Measurements from ENCODE around the gene NPAS2. TPM values are rescaled to one million over a fixed set of nuclear protein-coding genes. Genes with fewer than 3 reads are reported as not detected.

NPAS2 gene
- polyA plus RNA-seq, 1 donor (not counting 4 experiments of a cell fraction or from before 2014, with no cell fraction given) = 17.7 TPM

DNA sequence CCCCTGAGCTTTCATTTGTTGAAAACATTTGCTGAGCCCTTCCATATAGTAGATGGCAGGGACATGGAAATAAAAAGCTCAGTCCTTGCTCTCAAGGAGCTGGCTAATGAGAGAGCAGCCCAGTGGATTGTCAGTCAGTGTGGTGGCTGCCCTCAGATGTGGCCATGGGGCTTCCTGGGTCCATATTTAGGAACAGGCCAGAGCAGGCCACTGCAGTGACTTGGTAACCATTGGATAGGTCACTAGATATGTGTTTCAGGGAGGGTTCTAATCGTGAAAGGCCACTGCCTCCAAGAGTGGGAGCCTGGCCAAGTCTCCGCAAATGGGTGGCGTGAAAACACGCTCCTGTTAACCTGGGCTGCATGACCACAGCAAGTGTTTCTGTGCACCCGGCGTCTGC, 37.4 kb downstream of the NPAS2 start:
- TF ChIP-seq, protein P1, sequence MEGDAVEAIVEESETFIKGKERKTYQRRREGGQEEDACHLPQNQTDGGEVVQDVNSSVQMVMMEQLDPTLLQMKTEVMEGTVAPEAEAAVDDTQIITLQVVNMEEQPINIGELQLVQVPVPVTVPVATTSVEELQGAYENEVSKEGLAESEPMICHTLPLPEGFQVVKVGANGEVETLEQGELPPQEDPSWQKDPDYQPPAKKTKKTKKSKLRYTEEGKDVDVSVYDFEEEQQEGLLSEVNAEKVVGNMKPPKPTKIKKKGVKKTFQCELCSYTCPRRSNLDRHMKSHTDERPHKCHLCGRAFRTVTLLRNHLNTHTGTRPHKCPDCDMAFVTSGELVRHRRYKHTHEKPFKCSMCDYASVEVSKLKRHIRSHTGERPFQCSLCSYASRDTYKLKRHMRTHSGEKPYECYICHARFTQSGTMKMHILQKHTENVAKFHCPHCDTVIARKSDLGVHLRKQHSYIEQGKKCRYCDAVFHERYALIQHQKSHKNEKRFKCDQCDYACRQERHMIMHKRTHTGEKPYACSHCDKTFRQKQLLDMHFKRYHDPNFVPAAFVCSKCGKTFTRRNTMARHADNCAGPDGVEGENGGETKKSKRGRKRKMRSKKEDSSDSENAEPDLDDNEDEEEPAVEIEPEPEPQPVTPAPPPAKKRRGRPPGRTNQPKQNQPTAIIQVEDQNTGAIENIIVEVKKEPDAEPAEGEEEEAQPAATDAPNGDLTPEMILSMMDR (optimal IDR thresholded peaks at IDR 0.05 in 1 of 3, IDR thresholded peaks at IDR 0.05 in 1 of 3, conservative IDR thresholded peaks at IDR 0.05 in 1 of 3; ENCODE audit: extremely low read depth in 1 of 3, insufficient read depth in 2 of 3, low read length in 3 of 3) = no peak
- no peak for TF ChIP-seq EZH2 (IDR thresholded peaks at IDR 0.05; ENCODE audit: low read length)
- peaks cover 4% of the 10 kb centered on the region for H3K4me1 ChIP-seq (ENCODE audit: control insufficient read depth, extremely low read depth, insufficient read depth, low read length)
- DNase-seq (ENCODE audit: low read depth, low spot score) (no peak), FAIRE-seq (no peak)
- H3K9me3 ChIP-seq (ENCODE audit: control insufficient read depth, low read depth, low read length) = no peaks in the 10 kb centered on the region
- dilution Hi-C loops (cut with MboI; ENCODE audit: extremely low pct_ligation_motif_present, low sequenced_read_pairs) = no loop called here
- no peaks in the 10 kb centered on the region for H4K20me1 ChIP-seq (ENCODE audit: control insufficient read depth, extremely low read depth, insufficient read depth, low read length)
- H3K9ac ChIP-seq (ENCODE audit: control insufficient read depth, extremely low read depth, insufficient read depth, low read length) = no peak overlapping the region
- no peak overlapping the region for H3K4me3 ChIP-seq (ENCODE audit: control insufficient read depth in 2 of 3, extremely low read depth in 1 of 3, insufficient read depth in 2 of 3, low read depth in 1 of 3, low read length in 3 of 3)
- H3K27ac ChIP-seq (ENCODE audit: control insufficient read depth, insufficient read depth, low read length) = no peak overlapping the region
- peaks cover 0 to 2% of the 10 kb centered on the region in 2 experiments for H3K36me3 ChIP-seq (ENCODE audit: control insufficient read depth in 2 of 2, extremely low read depth in 1 of 2, insufficient read depth in 2 of 2, low read length in 2 of 2)
- H2AFZ ChIP-seq (ENCODE audit: control insufficient read depth, low read length) = no peak overlapping the region
- no peak overlapping the region for H3K4me2 ChIP-seq (ENCODE audit: control insufficient read depth, extremely low read depth, insufficient read depth, low read depth, low read length)
- H3K27me3 ChIP-seq (ENCODE audit: control insufficient read depth, extremely low read depth, insufficient read depth, low read length) = no peaks in the 10 kb centered on the region
- peaks cover 37% of the 10 kb centered on the region for H3K79me2 ChIP-seq (ENCODE audit: control insufficient read depth, insufficient read depth, low read length)
- no peaks in the 10 kb centered on the region for H3K9me1 ChIP-seq (ENCODE audit: control insufficient read depth, extremely low read depth, insufficient read depth, low read length)

DNA sequence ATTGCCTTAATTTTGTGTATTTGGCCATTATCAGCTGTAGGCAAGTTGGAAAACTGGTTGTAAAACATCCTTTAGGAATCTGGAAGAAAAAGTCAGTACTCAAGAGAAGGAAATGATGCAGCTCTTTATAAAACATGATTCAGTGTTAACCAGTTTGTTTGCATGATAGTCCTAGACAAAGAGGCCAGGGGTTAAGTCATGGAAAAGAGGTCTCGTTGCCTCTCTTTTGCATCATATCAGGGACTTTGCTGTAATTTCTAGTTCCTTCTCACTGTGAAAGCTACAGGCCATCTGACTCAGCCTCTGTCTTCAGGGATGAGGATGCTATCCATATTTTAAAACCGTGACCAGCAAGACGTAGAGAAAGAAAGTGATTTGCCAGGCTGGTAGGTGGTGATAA, 38.0 kb downstream of the NPAS2 start:
- DNase-seq (ENCODE audit: low read depth, low spot score) (no peak), FAIRE-seq (no peak)
- no peak overlapping the region for H3K27ac ChIP-seq (ENCODE audit: control insufficient read depth, insufficient read depth, low read length)
- TF ChIP-seq, protein P1 (optimal IDR thresholded peaks at IDR 0.05 in 1 of 3, IDR thresholded peaks at IDR 0.05 in 1 of 3, conservative IDR thresholded peaks at IDR 0.05 in 1 of 3; ENCODE audit: extremely low read depth in 1 of 3, insufficient read depth in 2 of 3, low read length in 3 of 3) = no peak
- no peak for TF ChIP-seq EZH2 (IDR thresholded peaks at IDR 0.05; ENCODE audit: low read length)
- peaks cover 42% of the 10 kb centered on the region for H3K79me2 ChIP-seq (ENCODE audit: control insufficient read depth, insufficient read depth, low read length)
- dilution Hi-C loops (cut with MboI; ENCODE audit: extremely low pct_ligation_motif_present, low sequenced_read_pairs) = no loop called here
- no peak overlapping the region for H3K9ac ChIP-seq (ENCODE audit: control insufficient read depth, extremely low read depth, insufficient read depth, low read length)
- no peaks in the 10 kb centered on the region for H3K36me3 ChIP-seq (ENCODE audit: control insufficient read depth in 2 of 2, extremely low read depth in 1 of 2, insufficient read depth in 2 of 2, low read length in 2 of 2)
- no peak overlapping the region for H2AFZ ChIP-seq (ENCODE audit: control insufficient read depth, low read length)
- H3K4me2 ChIP-seq (ENCODE audit: control insufficient read depth, extremely low read depth, insufficient read depth, low read depth, low read length) = no peak overlapping the region
- H3K4me3 ChIP-seq (ENCODE audit: control insufficient read depth in 2 of 3, extremely low read depth in 1 of 3, insufficient read depth in 2 of 3, low read depth in 1 of 3, low read length in 3 of 3) = no peak overlapping the region
- H3K27me3 ChIP-seq (ENCODE audit: control insufficient read depth, extremely low read depth, insufficient read depth, low read length) = no peaks in the 10 kb centered on the region
- no peaks in the 10 kb centered on the region for H4K20me1 ChIP-seq (ENCODE audit: control insufficient read depth, extremely low read depth, insufficient read depth, low read length)
- H3K9me3 ChIP-seq (ENCODE audit: control insufficient read depth, low read depth, low read length) = no peaks in the 10 kb centered on the region
- H3K9me1 ChIP-seq (ENCODE audit: control insufficient read depth, extremely low read depth, insufficient read depth, low read length) = no peaks in the 10 kb centered on the region
- H3K4me1 ChIP-seq (ENCODE audit: control insufficient read depth, extremely low read depth, insufficient read depth, low read length) = peaks cover 4% of the 10 kb centered on the region

Measured in keratinocyte (primary cell).